ENCODE results near the gene IRS1. TPM values are rescaled to one million over a fixed set of nuclear protein-coding genes. Genes with fewer than 3 reads are reported as not detected.

Gene IRS1
- total RNA-seq, 4 donors from 2014 or later = 18.4 to 40.7 (median 28.1) TPM

DNA sequence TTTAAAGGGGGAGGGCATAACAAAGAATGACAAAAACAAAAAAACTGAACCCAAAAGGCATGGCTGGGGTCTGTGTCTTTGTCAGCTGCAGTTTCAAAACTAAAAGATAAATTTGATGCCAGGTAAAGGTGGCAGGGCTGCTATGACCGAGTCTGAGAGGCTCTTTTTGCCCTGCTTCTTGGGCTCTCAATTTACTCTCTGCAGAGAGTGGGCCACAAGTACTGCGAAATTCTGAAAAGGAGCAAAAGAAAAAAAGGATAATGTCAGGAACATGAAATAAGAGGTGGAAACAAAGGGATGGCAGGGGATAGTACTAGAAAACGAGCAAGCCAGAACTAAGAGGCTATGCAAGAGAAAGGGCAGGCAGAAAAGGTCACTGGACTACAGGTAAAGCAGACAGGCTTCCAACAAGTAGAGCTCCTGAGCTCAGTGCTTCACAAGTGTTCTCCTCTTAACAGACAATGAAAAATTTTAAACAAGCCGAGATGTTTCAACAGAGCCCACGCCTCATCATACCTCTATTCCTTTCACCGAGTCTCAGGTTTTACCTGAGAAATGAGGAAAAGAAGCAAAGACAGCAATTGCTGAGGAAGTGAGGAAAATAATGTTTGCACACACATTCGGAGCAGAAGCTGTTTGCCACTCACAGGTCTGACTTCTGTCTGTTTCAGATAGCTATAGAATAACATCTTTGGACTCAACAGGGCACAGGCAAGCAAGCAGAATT, 7.3 kb downstream of the IRS1 start:
- Histone ChIP-seq H3K9me3 (no peaks in the 10 kb centered on the region), H3K4me3 (peak overlapping the region; percentile 68), H3K36me3 (no peaks in the 10 kb centered on the region), H3K4me1 (peaks cover 71% of the 10 kb centered on the region), H3K27ac (peak overlapping the region; percentile 94), H3K27me3 (no peaks in the 10 kb centered on the region)
- TF ChIP-seq POLR2A (IDR thresholded peaks at IDR 0.05) = no peak
- TF ChIP-seq POLR2AphosphoS5 (IDR thresholded peaks at IDR 0.05) = no peak
- TF ChIP-seq EP300 (IDR thresholded peaks at IDR 0.05) = no peak
- TF ChIP-seq, protein P1, sequence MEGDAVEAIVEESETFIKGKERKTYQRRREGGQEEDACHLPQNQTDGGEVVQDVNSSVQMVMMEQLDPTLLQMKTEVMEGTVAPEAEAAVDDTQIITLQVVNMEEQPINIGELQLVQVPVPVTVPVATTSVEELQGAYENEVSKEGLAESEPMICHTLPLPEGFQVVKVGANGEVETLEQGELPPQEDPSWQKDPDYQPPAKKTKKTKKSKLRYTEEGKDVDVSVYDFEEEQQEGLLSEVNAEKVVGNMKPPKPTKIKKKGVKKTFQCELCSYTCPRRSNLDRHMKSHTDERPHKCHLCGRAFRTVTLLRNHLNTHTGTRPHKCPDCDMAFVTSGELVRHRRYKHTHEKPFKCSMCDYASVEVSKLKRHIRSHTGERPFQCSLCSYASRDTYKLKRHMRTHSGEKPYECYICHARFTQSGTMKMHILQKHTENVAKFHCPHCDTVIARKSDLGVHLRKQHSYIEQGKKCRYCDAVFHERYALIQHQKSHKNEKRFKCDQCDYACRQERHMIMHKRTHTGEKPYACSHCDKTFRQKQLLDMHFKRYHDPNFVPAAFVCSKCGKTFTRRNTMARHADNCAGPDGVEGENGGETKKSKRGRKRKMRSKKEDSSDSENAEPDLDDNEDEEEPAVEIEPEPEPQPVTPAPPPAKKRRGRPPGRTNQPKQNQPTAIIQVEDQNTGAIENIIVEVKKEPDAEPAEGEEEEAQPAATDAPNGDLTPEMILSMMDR (IDR thresholded peaks at IDR 0.05) = no peak
- DNase-seq (ENCODE audit: low spot score in 2 of 2) = no peak
- WGBS = 39% methylated on average over 7 of the region's 7 CpGs

GRCh38 chr2:226791487-226792081, 8.0 kb downstream of the IRS1 start:
- TF ChIP-seq, protein P1 (IDR thresholded peaks at IDR 0.05) = peak; percentile 53 to 72
- TF ChIP-seq EP300 (IDR thresholded peaks at IDR 0.05) = no peak
- TF ChIP-seq POLR2A (IDR thresholded peaks at IDR 0.05) = peak in 1 of 2 donors; percentile 45
- no peak for TF ChIP-seq POLR2AphosphoS5 (IDR thresholded peaks at IDR 0.05)
- Histone ChIP-seq H3K36me3 (no peaks in the 10 kb centered on the region), H3K4me1 (peaks cover 69% of the 10 kb centered on the region), H3K27ac (peak overlapping the region; percentile 94), H3K4me3 (peak overlapping the region; percentile 68), H3K27me3 (no peaks in the 10 kb centered on the region), H3K9me3 (no peaks in the 10 kb centered on the region)
- DNase-seq (ENCODE audit: low spot score in 2 of 2) = peak; percentile 93 to 94
- under 1% methylated on average over 18 of the region's 56 CpGs for WGBS

DNA sequence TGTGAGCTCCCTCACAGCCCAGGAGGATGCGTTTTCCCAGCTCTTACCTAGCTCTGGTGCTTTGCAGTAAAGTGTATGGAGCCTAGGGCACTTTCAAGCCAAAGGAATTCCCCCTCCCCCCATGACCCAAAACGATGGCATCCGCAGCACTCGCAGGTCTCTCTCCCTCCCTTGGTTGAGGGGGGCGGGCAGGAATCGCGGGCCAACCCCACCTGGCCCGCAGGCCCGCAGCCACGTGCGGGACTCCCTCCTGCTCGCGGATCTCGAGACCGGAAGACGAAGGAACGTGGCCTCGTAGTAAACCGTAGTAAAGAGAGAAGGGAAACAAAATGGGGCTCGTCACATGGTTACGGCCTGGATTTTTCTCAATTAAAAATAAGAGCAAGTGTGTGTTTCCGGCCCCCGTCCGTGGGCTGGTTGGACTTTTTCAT, 8.5 kb downstream of the IRS1 start:
- peak overlapping the region; percentile 68 for H3K4me3 ChIP-seq
- peak overlapping the region; percentile 94 for H3K27ac ChIP-seq
- H3K9me3 ChIP-seq = no peaks in the 10 kb centered on the region
- peaks cover 64% of the 10 kb centered on the region for H3K4me1 ChIP-seq
- H3K27me3 ChIP-seq = no peaks in the 10 kb centered on the region
- no peaks in the 10 kb centered on the region for H3K36me3 ChIP-seq
- peak in 1 of 3 donors; percentile 72 for TF ChIP-seq POLR2AphosphoS5 (IDR thresholded peaks at IDR 0.05)
- no peak for TF ChIP-seq EP300 (IDR thresholded peaks at IDR 0.05)
- DNase-seq (ENCODE audit: low spot score in 2 of 2) = no peak
- WGBS = 1% methylated on average over 22 of the region's 24 CpGs

DNA sequence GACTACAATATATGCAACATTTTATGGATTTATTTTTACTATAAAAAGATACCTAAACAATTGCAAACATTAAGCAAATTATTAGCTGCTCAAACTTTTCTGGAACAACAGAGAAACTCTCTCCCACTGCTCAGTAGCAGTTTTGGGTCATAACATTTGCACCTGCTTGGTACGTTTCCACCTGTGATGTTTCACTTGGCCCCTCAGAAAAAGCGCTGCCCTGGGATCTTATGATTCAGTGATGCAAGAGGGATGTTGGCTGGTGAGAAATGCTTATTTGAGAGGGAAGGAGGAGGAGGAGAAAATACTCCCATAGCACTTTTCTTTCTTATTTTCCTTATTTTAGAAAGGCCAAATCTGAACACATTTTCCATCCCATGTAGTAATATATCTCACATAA, 9.2 kb downstream of the IRS1 start:
- Histone ChIP-seq H3K4me1 (peaks cover 60% of the 10 kb centered on the region), H3K4me3 (peak overlapping the region; percentile 68)

DNA sequence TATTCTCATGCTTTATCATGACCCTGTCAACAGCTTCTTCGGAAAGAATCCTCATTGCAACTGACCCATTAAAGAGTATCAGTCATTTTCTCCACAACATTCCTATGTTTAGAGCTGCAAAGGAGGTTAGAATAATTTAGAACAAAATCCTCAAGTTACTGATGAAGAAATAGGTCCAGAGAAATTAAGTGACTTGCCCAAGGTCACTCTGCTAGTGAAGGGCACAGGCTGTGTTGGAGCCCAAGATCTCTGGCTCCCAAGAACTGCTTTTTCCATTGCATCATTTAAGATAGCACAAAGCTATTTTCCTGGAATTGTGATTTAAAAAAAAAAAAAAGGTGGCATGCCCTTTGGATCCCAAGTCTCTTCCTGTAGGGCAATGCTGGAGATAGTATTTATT, 9.6 kb downstream of the IRS1 start:
- peaks cover 56% of the 10 kb centered on the region for H3K4me1 ChIP-seq

More for the DNA sequence above, 9.2 kb downstream of the IRS1 start:
- peak overlapping the region; percentile 94 for H3K27ac ChIP-seq
- DNase-seq (ENCODE audit: low spot score in 2 of 2) = no peak
- no peaks in the 10 kb centered on the region for H3K9me3 ChIP-seq
- no peaks in the 10 kb centered on the region for H3K27me3 ChIP-seq
- 72% methylated on average over 2 of the region's 2 CpGs for WGBS
- no peaks in the 10 kb centered on the region for H3K36me3 ChIP-seq
- TF ChIP-seq EP300 (IDR thresholded peaks at IDR 0.05) (no peak), POLR2A (IDR thresholded peaks at IDR 0.05) (no peak), POLR2AphosphoS5 (IDR thresholded peaks at IDR 0.05) (no peak)
- TF ChIP-seq, protein P1 (IDR thresholded peaks at IDR 0.05) = no peak

More for the DNA sequence above, 9.6 kb downstream of the IRS1 start:
- DNase-seq (ENCODE audit: low spot score in 2 of 2) = no peak
- H3K4me3 ChIP-seq = no peak overlapping the region
- no peaks in the 10 kb centered on the region for H3K9me3 ChIP-seq
- WGBS = 82% methylated on average over 1 of the region's 1 CpG
- no peaks in the 10 kb centered on the region for H3K36me3 ChIP-seq
- H3K27ac ChIP-seq = no peak overlapping the region
- H3K27me3 ChIP-seq = no peaks in the 10 kb centered on the region
- TF ChIP-seq POLR2AphosphoS5 (IDR thresholded peaks at IDR 0.05) = no peak
- TF ChIP-seq, protein P1 (IDR thresholded peaks at IDR 0.05) = no peak
